Measurements from ENCODE around the gene TTC33.

Gene TTC33

GRCh38 chr5:40679913-40680681, 75.7 kb downstream of the TTC33 start, which contains the start of gene PTGER4:
Gene PTGER4 (plus strand): TSS chr5:40679915. CDS start chr5:40680994, 1,079 bp downstream.
- ATAC-seq (ENCODE audit: low read depth), result peak; percentile 4
- DNase-seq (ENCODE audit: low spot score), result peak; percentile 75

GRCh38 chr5:40679148-40679912, 76.4 kb downstream of the TTC33 start:
- ATAC-seq (ENCODE audit: low read depth) (peak; percentile 59), DNase-seq (ENCODE audit: low spot score) (peak; percentile 95)
- no peak for TF ChIP-seq CTCF (IDR thresholded peaks at IDR 0.05; ENCODE audit: poor library complexity, severe bottlenecking)
- Histone ChIP-seq H3K27ac (ENCODE audit: poor library complexity, severe bottlenecking) (peak overlapping the region; percentile 94), H3K4me1 (ENCODE audit: insufficient read depth, poor library complexity, severe bottlenecking) (peaks cover 36% of the 10 kb centered on the region), H3K36me3 (ENCODE audit: low read depth) (peaks cover 30% of the 10 kb centered on the region), H3K27me3 (ENCODE audit: insufficient read depth, poor library complexity, severe bottlenecking) (no peaks in the 10 kb centered on the region), H3K4me3 (ENCODE audit: severe bottlenecking) (peak overlapping the region; percentile 82), H3K9me3 (ENCODE audit: severe bottlenecking) (no peaks in the 10 kb centered on the region)

More at GRCh38 chr5:40679913-40680681, 75.7 kb downstream of the TTC33 start, which contains the start of gene PTGER4:
- Histone ChIP-seq H3K4me3 (ENCODE audit: severe bottlenecking) (peak within 1 kb of the TSS; percentile 82), H3K4me1 (ENCODE audit: insufficient read depth, poor library complexity, severe bottlenecking) (peaks cover 39% of the 10 kb centered on the region), H3K27ac (ENCODE audit: poor library complexity, severe bottlenecking) (peak within 1 kb of the TSS; percentile 94), H3K36me3 (ENCODE audit: low read depth) (peaks cover 38% of the 10 kb centered on the region), H3K27me3 (ENCODE audit: insufficient read depth, poor library complexity, severe bottlenecking) (no peaks in the 10 kb centered on the region), H3K9me3 (ENCODE audit: severe bottlenecking) (no peaks in the 10 kb centered on the region)
- TF ChIP-seq CTCF (IDR thresholded peaks at IDR 0.05; ENCODE audit: poor library complexity, severe bottlenecking), result no peak

- H3K4me1 ChIP-seq (ENCODE audit: insufficient read depth, poor library complexity, severe bottlenecking), result peaks cover 36% of the 10 kb centered on the region
- peaks cover 26% of the 10 kb centered on the region for H3K36me3 ChIP-seq (ENCODE audit: low read depth)
- ATAC-seq (ENCODE audit: low read depth), result no peak
- H3K27ac ChIP-seq (ENCODE audit: poor library complexity, severe bottlenecking), result peak overlapping the region; percentile 94
- no peak for TF ChIP-seq CTCF (IDR thresholded peaks at IDR 0.05; ENCODE audit: poor library complexity, severe bottlenecking)
- no peaks in the 10 kb centered on the region for H3K27me3 ChIP-seq (ENCODE audit: insufficient read depth, poor library complexity, severe bottlenecking)
- H3K9me3 ChIP-seq (ENCODE audit: severe bottlenecking), result no peaks in the 10 kb centered on the region
- no peak for DNase-seq (ENCODE audit: low spot score)
- peak overlapping the region; percentile 36 for H3K4me3 ChIP-seq (ENCODE audit: severe bottlenecking)
Observed at GRCh38 chr5:40678460-40679147, 77.2 kb downstream of the TTC33 start.

- DNase-seq (ENCODE audit: low spot score), result no peak
- peak overlapping the region; percentile 36 for H3K4me3 ChIP-seq (ENCODE audit: severe bottlenecking)
- H3K27ac ChIP-seq (ENCODE audit: poor library complexity, severe bottlenecking), result peak overlapping the region; percentile 94
- H3K27me3 ChIP-seq (ENCODE audit: insufficient read depth, poor library complexity, severe bottlenecking), result no peaks in the 10 kb centered on the region
- ATAC-seq (ENCODE audit: low read depth), result no peak
- H3K36me3 ChIP-seq (ENCODE audit: low read depth), result peaks cover 20% of the 10 kb centered on the region
- peaks cover 30% of the 10 kb centered on the region for H3K4me1 ChIP-seq (ENCODE audit: insufficient read depth, poor library complexity, severe bottlenecking)
- no peak for TF ChIP-seq CTCF (IDR thresholded peaks at IDR 0.05; ENCODE audit: poor library complexity, severe bottlenecking)
- no peaks in the 10 kb centered on the region for H3K9me3 ChIP-seq (ENCODE audit: severe bottlenecking)
Observed at GRCh38 chr5:40678026-40678425, 77.7 kb downstream of the TTC33 start.

Data from RWPE2 (cell line).